HEK293 (cell line): ENCODE data around the gene PLGRKT.

Experiments
- CTCF ChIA-PET: fragments of 350-600 bp; formaldehyde crosslinking; extraction: SDS; loops from one replicate; lab custom pipeline; 2021; ENCODE audit warnings: antibody characterized with exemption; lab: Yijun Ruan, JAX
- POLR2A ChIA-PET: fragments of 300-600 bp; formaldehyde crosslinking; extraction: SDS; loops from one replicate; lab custom pipeline; 2020; ENCODE audit warnings: antibody characterized with exemption, inconsistent platforms; lab: Yijun Ruan, JAX
- H3K27ac ChIP-seq: fragments of 200-500 bp; sonication (Bioruptor generic); 2 replicates; pipeline ENCODE4 v1.5.1; 2014; ENCODE audit warnings: low read depth, low read length, control low read depth, inconsistent platforms; ENCODE audit errors: extremely low read depth
- H3K36me3 ChIP-seq, 2 experiments: fragments of 200-500 bp in 1 of 2; sonication (Bioruptor generic) in 1 of 2; 1 replicate in 1 of 2; 2 replicates in 1 of 2; pipeline ENCODE4 v1.5.1; 2014 to 2017; ENCODE audit warnings: inconsistent platforms in 2 of 2, low read length in 2 of 2; ENCODE audit not compliant: control insufficient read depth in 2 of 2, insufficient read depth in 1 of 2
- H3K4me1 ChIP-seq: fragments of 200-500 bp; sonication (Bioruptor generic); 2 replicates; pipeline ENCODE4 v1.5.1; 2014; ENCODE audit warnings: mild to moderate bottlenecking, low read length, inconsistent platforms; ENCODE audit not compliant: control insufficient read depth, insufficient read depth
- H3K4me3 ChIP-seq: 2 replicates; pipeline ENCODE4 v1.5.1; 2011; ENCODE audit warnings: low read depth, mild to moderate bottlenecking, control low read depth, low read length, moderate library complexity
- H3K9me3 ChIP-seq: fragments of 200-500 bp; sonication (Bioruptor generic); 2 replicates; pipeline ENCODE4 v1.5.1; 2014; ENCODE audit warnings: low read depth, low read length, inconsistent platforms; ENCODE audit not compliant: control insufficient read depth, insufficient read depth
- HIC1 ChIP-seq: fragments of 450-650 bp; formaldehyde crosslinking; IDR thresholded peaks from 2 replicates; pipeline ENCODE4 v1.5.1; 2016; ENCODE audit warnings: missing biosample characterization, missing genetic modification characterization
- KLF16 ChIP-seq: fragments of 450-650 bp; formaldehyde crosslinking; IDR thresholded peaks from 2 replicates; pipeline ENCODE4 v1.5.1; 2017; ENCODE audit warnings: missing biosample characterization, missing genetic modification characterization
- MYNN ChIP-seq: fragments of 450-650 bp; formaldehyde crosslinking; IDR thresholded peaks from 2 replicates; pipeline ENCODE4 v1.5.1; 2016; ENCODE audit warnings: missing biosample characterization, missing genetic modification characterization, borderline replicate concordance
- PRDM1 ChIP-seq: fragments of 450-650 bp; formaldehyde crosslinking; IDR thresholded peaks from 2 replicates; pipeline ENCODE4; 2016; ENCODE audit warnings: missing biosample characterization, missing genetic modification characterization
- SALL2 ChIP-seq: fragments of 450-650 bp; formaldehyde crosslinking; IDR thresholded peaks from 2 replicates; pipeline ENCODE4 v1.5.0; 2017; ENCODE audit warnings: missing biosample characterization, mild to moderate bottlenecking, missing genetic modification characterization, borderline replicate concordance
- SP7 ChIP-seq: fragments of 450-650 bp; formaldehyde crosslinking; IDR thresholded peaks from 2 replicates; pipeline ENCODE4 v1.5.1; 2016; ENCODE audit warnings: missing biosample characterization, missing genetic modification characterization
- ZFP3 ChIP-seq: fragments of 450-650 bp; formaldehyde crosslinking; IDR thresholded peaks from 2 replicates; pipeline ENCODE4 v1.5.1; 2016; ENCODE audit warnings: low read depth, missing biosample characterization, missing genetic modification characterization
- ZFP37 ChIP-seq: fragments of 450-650 bp; formaldehyde crosslinking; IDR thresholded peaks from 2 replicates; pipeline ENCODE4 v1.5.1; 2016; ENCODE audit warnings: missing biosample characterization, missing genetic modification characterization
- ZNF169 ChIP-seq: fragments of 450-650 bp; formaldehyde crosslinking; IDR thresholded peaks from 2 replicates; pipeline ENCODE4 v1.5.1; 2016; ENCODE audit warnings: missing biosample characterization, missing genetic modification characterization
- ZNF174 ChIP-seq: fragments of 450-650 bp; formaldehyde crosslinking; IDR thresholded peaks from 2 replicates; pipeline ENCODE4 v1.5.0; 2017; ENCODE audit warnings: missing biosample characterization, mild to moderate bottlenecking, missing genetic modification characterization
- ZNF19 ChIP-seq: fragments of 450-650 bp; formaldehyde crosslinking; IDR thresholded peaks from 2 replicates; pipeline ENCODE4; 2016; ENCODE audit warnings: missing biosample characterization, missing genetic modification characterization, low read depth
- ZNF211 ChIP-seq: fragments of 450-650 bp; formaldehyde crosslinking; IDR thresholded peaks from 2 replicates; pipeline ENCODE4 v1.5.1; 2016; ENCODE audit warnings: low read depth, missing biosample characterization, missing genetic modification characterization
- ZNF239 ChIP-seq: fragments of 450-650 bp; formaldehyde crosslinking; IDR thresholded peaks from 2 replicates; pipeline ENCODE4 v1.5.1; 2016; ENCODE audit warnings: missing biosample characterization, missing genetic modification characterization
- ZNF24 ChIP-seq: fragments of 450-650 bp; formaldehyde crosslinking; IDR thresholded peaks from 2 replicates; pipeline ENCODE4 v1.5.1; 2016; ENCODE audit warnings: missing biosample characterization, missing genetic modification characterization
- ZNF26 ChIP-seq: fragments of 450-650 bp; formaldehyde crosslinking; IDR thresholded peaks from 2 replicates; pipeline ENCODE4 v1.5.1; 2016; ENCODE audit warnings: missing biosample characterization, missing genetic modification characterization
- ZNF335 ChIP-seq: fragments of 450-650 bp; formaldehyde crosslinking; conservative IDR thresholded peaks from 2 replicates; pipeline ENCODE4 v1.5.1; 2016; ENCODE audit warnings: missing biosample characterization, missing genetic modification characterization
- ZNF341 ChIP-seq: fragments of 450-650 bp; formaldehyde crosslinking; IDR thresholded peaks from 2 replicates; pipeline ENCODE4; 2016; ENCODE audit warnings: low read depth, missing biosample characterization, missing genetic modification characterization
- ZNF362 ChIP-seq: fragments of 450-650 bp; formaldehyde crosslinking; IDR thresholded peaks from 2 replicates; pipeline ENCODE4 v1.5.1; 2016; ENCODE audit warnings: missing biosample characterization, missing genetic modification characterization
- ZNF37A ChIP-seq: fragments of 450-650 bp; IDR thresholded peaks from 2 replicates; pipeline ENCODE4 v1.5.1; 2018; ENCODE audit warnings: missing biosample characterization, missing genetic modification characterization
- ZNF548 ChIP-seq: fragments of 450-650 bp; formaldehyde crosslinking; IDR thresholded peaks from 2 replicates; pipeline ENCODE4 v1.5.1; 2016; ENCODE audit warnings: missing biosample characterization, missing genetic modification characterization
- ZNF580 ChIP-seq: fragments of 450-650 bp; formaldehyde crosslinking; IDR thresholded peaks from 2 replicates; pipeline ENCODE4 v1.5.1; 2016; ENCODE audit warnings: missing biosample characterization, missing genetic modification characterization
- ZNF658 ChIP-seq: fragments of 450-650 bp; formaldehyde crosslinking; IDR thresholded peaks from 2 replicates; pipeline ENCODE4; 2016; ENCODE audit warnings: missing biosample characterization, missing genetic modification characterization
- ZNF692 ChIP-seq: fragments of 450-650 bp; formaldehyde crosslinking; IDR thresholded peaks from 2 replicates; pipeline ENCODE4 v1.5.1; 2016; ENCODE audit warnings: missing biosample characterization, missing genetic modification characterization
- ZNF701 ChIP-seq: fragments of 450-650 bp; formaldehyde crosslinking; IDR thresholded peaks from 2 replicates; pipeline ENCODE4 v1.5.1; 2016; ENCODE audit warnings: missing biosample characterization, missing genetic modification characterization
- ZNF792 ChIP-seq: fragments of 450-650 bp; formaldehyde crosslinking; IDR thresholded peaks from 2 replicates; pipeline ENCODE4 v1.5.1; 2016; ENCODE audit warnings: missing biosample characterization, missing genetic modification characterization

The PLGRKT gene

GRCh38 chr9:5438301-5439162, 807 bp upstream of the PLGRKT start:
- POLR2A ChIA-PET, result interaction anchor here (0.5 to 2.0 kb wide), 7 partner anchors 12 to 691 kb away, joined by 3 to 7 read pairs (median 3); partner anchors contain the start of genes CD274 and JAK2
- Histone ChIP-seq H3K27ac (no peak overlapping the region), H3K36me3 (peaks cover 0 to 18% of the 10 kb centered on the region in 2 experiments; a peak in 1 of 3 replicates), H3K4me1 (no peaks in the 10 kb centered on the region), H3K9me3 (no peaks in the 10 kb centered on the region), H3K4me3 (peak overlapping the region; percentile 96)
- TF ChIP-seq SALL2 (no peak), KLF16 (tag by site-specific recombination) (no peak), MYNN (tag by site-specific recombination) (no peak), ZNF701 (tag by site-specific recombination) (no peak), ZNF658 (tag by site-specific recombination) (no peak), ZNF37A (tag by site-specific recombination) (no peak), ZNF174 (no peak), ZNF692 (tag by site-specific recombination) (0 out of 2 replicates have a peak, but pooled peaks have one; percentile 31), PRDM1 (tag by site-specific recombination) (0 out of 2 replicates have a peak, but pooled peaks have one; percentile 26), ZNF19 (tag by site-specific recombination) (no peak), ZNF24 (tag by site-specific recombination) (no peak), ZNF335 (tag by site-specific recombination) (peak; percentile 73)
- CTCF ChIA-PET, result interaction anchor here (0.6 to 2.8 kb wide), 8 partner anchors 9 to 679 kb away, joined by 3 to 8 read pairs (median 4); partner anchors contain the start of genes CD274 and INSL6

- no peaks in the 10 kb centered on the region for H3K9me3 ChIP-seq
- ChIA-PET CTCF (interaction anchor here (0.5 to 1.5 kb wide), 8 partner anchors 8 to 450 kb away, joined by 3 to 6 read pairs (median 3); partner anchors contain the start of gene CD274), POLR2A (no interaction called here)
- TF ChIP-seq ZNF24 (tag by site-specific recombination) (no peak), ZNF792 (tag by site-specific recombination) (no peak), ZFP3 (no peak), ZNF335 (tag by site-specific recombination) (no peak), ZNF580 (no peak), ZFP37 (tag by site-specific recombination) (no peak), ZNF26 (tag by site-specific recombination) (no peak), ZNF211 (tag by site-specific recombination) (no peak), ZNF341 (no peak), ZNF362 (no peak), ZNF37A (tag by site-specific recombination) (no peak), MYNN (tag by site-specific recombination) (no peak), ZNF169 (no peak), ZNF239 (tag by site-specific recombination) (no peak), HIC1 (tag by site-specific recombination) (no peak), ZNF548 (tag by site-specific recombination) (no peak), SP7 (no peak)
- no peak overlapping the region for H3K27ac ChIP-seq
- H3K36me3 ChIP-seq, result peaks cover 0 to 31% of the 10 kb centered on the region in 2 experiments; a peak in 2 of 3 replicates
- no peaks in the 10 kb centered on the region for H3K4me1 ChIP-seq
- H3K4me3 ChIP-seq, result no peak overlapping the region
Observed at GRCh38 chr9:5436441-5436840, 1.3 kb downstream of the PLGRKT start.
